Measurements from ENCODE around the gene LRTM2.

LRTM2 gene

GRCh38 chr12:1844223-1844622 lies 23.9 kb downstream of the LRTM2 start:
- no peak for DNase-seq

GRCh38 chr12:1844661-1845409 lies 24.5 kb downstream of the LRTM2 start:
- no peak for DNase-seq

DNA sequence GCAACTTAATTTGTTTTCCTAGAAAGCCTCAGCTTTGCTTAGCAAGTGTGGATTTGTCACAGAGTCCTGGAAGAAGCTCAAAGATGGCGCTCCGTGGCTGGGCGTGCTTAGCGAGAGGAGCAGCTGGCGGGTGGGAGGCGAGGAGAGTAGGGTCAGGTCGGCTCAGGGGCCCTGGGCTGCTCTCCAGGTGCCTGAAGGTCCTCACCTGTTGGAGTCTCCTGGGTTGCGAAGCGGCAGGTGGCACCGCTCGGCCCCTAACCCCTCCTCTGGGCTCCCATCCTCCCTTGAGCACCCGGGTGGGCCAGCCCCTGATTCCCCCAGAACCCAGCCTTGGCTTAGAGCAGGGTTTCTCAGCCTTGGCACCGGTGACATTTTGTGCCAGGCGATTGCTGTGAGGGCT lies 25.1 kb downstream of the LRTM2 start:
- DNase-seq, result no peak

DNA sequence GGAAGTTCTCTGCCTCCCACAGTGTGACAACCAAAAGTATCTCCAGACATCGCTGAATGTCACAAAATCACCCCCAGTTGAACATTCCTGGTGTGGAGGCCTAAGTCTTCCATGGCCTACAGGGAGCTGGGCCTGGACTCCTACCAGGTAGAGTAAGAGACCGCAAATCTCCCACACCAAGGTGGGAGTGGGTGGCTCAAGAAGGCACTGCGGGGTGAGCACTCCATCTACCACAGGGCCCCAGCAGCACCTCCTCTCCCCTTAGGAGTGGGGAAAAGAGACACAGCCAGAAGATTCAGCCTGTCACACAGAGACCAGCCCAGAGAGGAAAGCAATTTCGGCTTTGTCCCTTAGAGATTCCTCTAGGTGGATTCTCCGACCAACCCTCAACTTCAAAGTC lies 25.5 kb downstream of the LRTM2 start:
- no peak for DNase-seq

DNA sequence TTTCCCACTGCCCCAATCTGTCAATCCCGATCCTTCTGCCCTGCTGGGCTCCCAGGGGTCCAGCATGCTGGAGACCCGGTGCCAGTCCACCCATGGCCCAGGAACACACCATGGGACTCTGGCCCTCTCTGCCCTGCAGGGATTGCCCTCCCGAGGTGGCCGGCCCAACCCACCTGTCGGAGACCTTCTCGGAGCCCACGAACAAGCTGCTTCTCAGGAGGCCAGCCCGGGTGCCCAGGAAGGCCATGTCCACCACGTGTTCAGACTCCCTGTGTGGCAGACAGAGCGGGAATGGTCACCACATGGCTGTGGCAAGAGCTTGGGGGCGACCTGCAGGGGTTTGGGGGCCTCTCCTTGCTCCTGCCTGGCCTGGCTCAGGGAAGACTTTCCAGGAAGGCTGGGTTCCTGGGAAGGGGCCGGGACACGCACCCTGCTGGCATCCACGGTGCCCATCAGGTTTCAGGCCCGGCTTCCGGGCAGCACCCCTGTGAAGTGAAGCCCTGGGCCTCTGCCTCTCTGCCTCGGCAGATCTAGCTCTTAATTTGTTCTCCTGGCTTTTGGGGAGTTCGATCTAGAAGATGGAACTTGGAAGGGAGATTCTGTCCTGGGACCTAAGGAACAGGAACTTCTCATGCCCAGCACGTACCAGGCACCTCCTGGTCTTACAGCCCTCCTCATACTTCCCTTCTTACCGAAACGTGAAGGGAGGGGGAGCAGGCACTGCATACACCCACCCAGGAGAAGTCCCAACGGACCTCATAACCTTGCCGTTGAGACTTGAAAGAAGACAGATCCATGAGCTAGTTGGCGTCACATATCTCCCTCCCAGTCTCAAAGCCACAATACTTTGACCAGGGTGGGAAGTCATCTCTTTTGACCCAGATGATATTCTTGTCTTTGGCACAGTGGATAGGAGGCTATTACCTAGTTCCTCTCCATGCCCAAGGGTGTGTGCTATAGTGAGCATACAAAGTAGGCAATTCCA lies 26.3 kb downstream of the LRTM2 start:
- DNase-seq, result no peak

DNA sequence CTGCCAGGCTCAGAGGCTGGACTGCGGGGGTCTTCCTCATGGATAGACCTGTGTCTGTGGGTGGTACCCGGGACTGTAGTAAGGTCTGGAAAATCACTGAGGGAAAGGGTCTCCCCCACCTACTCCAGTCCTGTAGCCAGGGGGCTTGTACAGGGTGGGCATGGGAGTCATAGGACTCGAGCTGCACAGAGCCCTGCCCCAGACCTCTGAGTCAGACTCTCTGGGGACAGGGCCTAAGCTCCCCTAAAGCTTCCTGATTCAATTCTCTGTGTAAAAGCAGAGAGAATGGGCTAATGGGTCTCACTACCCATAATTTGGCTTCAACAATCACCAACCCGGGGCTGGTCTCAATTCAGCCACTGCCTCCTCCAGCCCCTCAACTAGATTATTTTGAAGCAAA lies 27.0 kb downstream of the LRTM2 start:
- DNase-seq, result no peak

DNA sequence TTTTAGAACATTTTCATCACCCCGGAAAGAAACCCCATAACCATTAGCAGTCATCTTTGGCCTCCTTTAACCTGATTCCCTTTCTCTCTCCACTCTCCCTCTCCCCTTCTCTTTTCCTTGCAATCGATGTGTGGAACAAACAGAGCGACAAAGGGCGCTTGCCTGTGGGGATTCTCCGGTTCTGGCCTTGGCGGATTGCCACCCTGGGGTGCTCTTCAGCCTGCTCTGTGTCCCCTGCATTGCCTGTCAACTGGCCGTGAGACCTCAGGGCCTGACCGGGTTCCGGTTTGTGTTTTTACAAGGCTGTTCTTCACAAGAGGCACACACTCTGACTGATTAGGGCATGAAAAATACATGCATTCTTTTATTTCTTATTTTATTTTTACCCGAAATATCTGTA lies 27.8 kb downstream of the LRTM2 start:
- no peak for DNase-seq

DNA sequence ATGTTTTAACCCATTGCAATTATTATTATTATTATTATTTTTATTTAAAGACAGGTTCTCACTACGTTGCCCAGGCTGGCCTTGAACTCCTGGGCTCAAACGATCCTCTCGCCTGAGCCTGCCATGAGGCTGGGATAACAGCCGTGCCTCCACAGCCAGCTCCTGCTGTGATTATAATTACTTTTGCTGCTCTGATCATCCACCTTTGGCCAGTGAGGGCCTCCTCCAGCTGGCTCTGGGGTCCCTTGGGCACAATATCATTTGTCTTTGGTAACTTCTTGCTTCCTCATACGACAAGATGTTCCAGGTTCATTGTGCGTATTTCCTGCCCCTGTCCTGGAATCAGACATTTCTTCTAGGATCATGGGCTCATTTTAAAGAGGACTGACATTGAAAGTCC lies 28.4 kb downstream of the LRTM2 start:
- no peak for DNase-seq

DNA sequence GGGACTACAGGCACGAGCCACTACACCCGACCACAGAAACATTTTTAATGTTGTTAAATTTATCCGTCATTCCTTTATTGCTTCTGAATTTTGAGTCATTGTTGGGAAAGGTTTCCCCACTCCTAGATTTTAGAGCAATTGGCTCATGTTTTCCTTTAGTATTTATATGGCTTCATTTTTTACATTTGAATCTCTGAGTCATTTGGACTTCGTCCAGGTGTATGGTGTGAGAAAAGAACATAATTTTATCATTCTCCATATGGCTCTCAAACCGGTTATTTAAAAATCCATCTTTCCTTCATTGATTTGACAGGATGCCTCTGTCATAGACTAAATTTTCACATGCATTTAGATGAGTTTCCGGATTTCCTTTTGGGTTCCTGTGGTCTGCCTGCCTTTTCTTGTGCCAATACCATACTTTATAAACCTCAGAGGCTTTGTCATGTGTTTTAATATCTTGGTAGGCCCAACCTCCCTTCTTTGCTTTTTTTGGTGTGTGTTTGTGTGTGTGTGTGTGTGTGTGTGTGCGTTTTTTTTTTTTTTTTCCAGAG lies 30.9 kb downstream of the LRTM2 start:
- DNase-seq, result no peak

DNA sequence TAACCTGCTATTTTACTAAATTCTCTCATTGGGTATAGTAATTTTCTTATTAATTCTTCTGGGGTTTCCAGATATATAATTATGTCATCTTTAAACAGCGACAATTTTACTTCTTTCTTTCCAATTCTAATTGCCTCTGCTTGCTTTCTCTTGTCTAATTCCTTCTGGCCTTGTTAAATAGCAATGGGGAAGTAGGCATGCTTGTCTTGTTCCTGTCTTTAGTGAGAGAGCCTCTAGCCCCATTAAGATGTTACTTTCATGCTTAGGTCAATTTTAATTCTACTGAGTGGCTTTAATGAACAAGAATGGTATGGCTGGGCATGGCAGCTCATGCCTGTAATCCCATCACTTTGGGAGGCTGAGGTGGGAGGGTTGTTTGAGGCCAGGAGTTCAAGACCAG lies 31.7 kb downstream of the LRTM2 start:
- no peak for DNase-seq

DNA sequence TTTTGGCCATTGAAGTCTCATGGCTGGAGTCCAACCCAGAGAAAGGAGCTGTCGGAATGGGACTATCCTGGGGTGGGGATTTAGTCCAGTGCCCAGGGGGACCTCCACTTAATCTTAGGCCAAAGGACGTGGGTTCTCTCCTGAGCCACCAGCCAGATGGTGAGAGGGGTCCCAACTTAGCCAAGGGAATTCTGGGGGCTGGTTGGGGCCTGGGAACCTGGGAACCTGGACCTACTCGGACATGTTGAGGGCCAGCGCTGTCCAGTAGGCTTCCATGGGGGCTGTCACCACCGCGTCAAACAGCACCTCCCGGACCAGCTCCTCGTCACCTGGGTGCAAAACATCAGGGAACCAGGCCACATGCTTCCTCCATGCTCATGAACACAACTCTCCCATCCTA lies 33.4 kb downstream of the LRTM2 start:
- no peak for DNase-seq

GRCh38 chr12:1855241-1855640 lies 34.9 kb downstream of the LRTM2 start:
- no peak for DNase-seq

- no peak for DNase-seq
Measured at GRCh38 chr12:1857086-1857485, 36.7 kb downstream of the LRTM2 start.

DNA sequence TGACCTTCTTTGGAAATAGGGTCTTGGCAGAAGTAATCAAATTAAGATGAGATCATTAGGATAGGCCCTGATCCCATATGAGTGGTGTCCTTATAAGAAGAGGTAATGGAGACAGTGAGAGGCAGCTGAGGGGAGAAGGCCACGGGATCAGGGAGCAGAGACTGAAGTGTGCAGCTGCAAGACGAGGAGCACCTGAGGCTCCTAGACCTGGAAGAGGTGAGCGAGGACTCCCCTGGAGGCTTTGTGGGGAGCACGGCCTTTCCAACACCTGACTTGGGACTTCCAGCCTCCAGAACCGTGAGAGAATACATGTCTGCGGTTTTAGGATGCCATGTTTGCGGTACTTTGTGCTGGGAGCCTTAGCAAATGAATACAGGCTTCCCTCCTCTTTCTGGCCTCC lies 37.5 kb downstream of the LRTM2 start:
- no peak for DNase-seq

- no peak for DNase-seq
Measured at GRCh38 chr12:1858456-1858855, 38.1 kb downstream of the LRTM2 start.

DNA sequence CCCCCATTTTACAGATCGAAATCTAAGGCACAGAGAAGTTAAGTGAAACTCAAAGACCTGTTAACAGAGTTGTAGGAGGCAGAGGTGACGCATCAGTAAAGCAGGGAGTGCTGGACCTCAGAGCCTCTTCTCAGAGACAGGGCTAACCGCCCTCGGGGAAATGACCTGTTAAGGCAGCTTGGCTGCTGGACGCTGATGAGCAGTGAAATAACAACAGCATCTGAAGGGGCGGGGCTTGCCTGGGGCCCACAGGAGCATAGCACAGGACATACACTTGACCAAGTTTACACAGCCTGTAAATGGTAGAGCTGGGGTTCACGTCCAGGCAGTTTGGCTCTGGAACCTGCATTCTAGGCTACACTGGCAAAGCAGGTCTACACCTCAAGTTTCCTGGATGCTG lies 39.3 kb downstream of the LRTM2 start:
- no peak for DNase-seq

GRCh38 chr12:1862973-1863372 lies 42.6 kb downstream of the LRTM2 start:
- DNase-seq, result no peak

DNA sequence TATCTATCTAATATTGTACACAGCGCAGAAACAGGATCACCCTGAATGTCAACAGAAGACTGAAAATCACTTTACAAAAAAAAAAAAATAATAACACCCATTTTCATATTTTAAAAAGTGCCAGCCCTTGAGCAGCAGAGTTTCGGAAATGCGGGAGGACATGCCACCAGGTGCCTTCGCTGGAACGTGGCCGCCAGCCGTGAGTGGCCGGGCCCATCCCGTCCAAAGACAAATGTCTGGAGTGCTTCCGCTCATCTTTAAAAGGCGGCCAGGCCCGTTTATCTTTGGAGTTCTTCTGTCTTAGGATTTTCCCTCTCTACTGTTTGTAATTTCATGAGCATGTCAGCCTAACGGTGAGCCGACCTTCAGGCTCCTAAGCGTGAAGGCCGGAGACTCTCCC lies 43.5 kb downstream of the LRTM2 start:
- DNase-seq, result no peak

DNA sequence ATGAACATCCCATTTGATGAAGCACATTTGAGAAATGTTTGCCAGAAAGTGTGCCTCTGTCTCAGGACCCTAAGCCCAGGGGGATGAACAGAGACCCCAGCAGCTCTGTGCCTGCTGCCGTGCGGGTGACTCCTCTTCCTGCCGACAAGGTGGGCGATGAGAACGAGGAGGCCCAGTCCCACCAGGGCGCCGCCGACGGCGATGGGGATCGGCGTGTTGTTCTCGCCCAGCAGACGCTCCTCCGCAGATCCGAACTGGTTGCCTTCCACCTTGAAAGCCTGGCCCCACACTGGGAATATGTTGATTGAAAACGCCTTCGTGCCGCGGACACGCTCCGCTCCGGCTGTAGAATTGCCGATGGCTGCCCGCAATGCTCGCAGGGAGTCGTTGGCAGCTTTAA lies 44.1 kb downstream of the LRTM2 start:
- DNase-seq, result no peak

- no peak for DNase-seq
Measured at GRCh38 chr12:1864867-1865266, 44.5 kb downstream of the LRTM2 start.

GRCh38 chr12:1865284-1865866 lies 45.0 kb downstream of the LRTM2 start:
- no peak for DNase-seq

- no peak for DNase-seq
Measured at GRCh38 chr12:1869145-1869544, 48.8 kb downstream of the LRTM2 start.

DNA sequence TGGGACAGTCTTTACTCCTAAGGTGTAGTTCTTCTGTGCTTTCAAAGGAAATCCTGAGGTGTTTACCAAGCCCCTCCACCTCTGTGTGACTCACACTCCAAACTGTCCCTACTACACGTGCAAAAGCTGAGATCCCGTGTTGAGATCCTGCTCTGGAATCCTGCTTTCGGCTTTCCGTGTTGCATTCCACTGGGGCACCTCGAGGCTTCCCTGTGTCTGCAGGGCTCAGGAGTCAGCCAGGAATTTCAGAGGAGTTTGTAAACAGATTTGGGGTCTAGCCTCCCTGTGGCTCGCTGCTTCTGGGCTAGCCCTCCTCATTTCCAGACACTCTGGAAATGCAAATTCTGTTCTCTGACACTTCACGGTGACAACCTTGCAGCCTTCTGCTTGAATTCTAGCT lies 49.7 kb downstream of the LRTM2 start:
- no peak for DNase-seq

All from activated CD4-positive, alpha-beta T cell treated with anti-CD3 and anti-CD28 coated beads, Interleukin-2, amount 50 U/mL, for 4 hours (primary cell).